ENCODE results near the gene COL18A1. TPM values are rescaled to one million over a fixed set of nuclear protein-coding genes. Genes with fewer than 3 reads are reported as not detected.

Gene COL18A1
- total RNA-seq, 1 donor from 2014 or later = 515 TPM

DNA sequence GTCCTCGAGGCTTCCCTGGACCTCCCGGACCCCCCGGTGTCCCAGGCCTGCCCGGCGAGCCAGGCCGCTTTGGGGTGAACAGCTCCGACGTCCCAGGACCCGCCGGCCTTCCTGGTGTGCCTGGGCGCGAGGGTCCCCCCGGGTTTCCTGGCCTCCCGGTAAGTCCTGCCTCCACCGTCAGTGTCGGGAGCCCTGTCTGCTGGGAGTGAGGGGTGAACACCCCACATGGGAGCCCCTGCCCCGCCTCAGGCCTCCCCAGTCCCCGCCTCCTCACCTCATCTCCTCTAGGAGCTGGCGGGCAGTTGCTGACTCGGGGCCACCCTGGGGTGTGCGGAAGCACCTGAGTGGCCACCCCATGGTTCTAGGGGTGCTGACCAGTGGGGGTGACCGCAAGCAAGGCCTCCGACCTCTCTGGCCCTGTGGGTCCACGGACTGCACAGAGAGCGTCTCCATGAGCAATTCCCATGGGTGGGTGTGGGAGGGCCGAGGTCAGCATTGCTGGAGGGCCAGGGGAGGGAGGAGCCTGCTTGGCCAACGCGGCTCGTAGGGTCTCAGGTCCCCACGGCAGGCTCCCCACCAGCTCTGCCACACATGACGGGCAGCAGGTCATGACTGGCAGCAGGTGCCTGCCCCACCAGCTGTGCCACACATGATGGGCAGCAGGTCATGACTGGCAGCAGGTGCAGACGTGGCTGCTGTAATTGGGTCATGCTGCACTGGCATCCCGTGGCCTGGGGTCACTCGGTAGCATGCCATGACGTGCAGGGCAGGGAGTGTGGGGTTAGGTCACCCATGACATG lies 75.9 kb downstream of the COL18A1 start:
- Mint-ChIP-seq H3K4me3 (ENCODE audit: unreplicated experiment) (no peak overlapping the region), H3K27ac (ENCODE audit: unreplicated experiment) (no peak overlapping the region), H3K27me3 (ENCODE audit: unreplicated experiment) (no peaks in the 10 kb centered on the region), H3K36me3 (ENCODE audit: unreplicated experiment) (peaks cover 22% of the 10 kb centered on the region), H3K9me3 (ENCODE audit: unreplicated experiment) (no peaks in the 10 kb centered on the region), H3K4me1 (ENCODE audit: unreplicated experiment) (peaks cover 7% of the 10 kb centered on the region)
- DNase-seq (ENCODE audit: extremely low spot score, unreplicated experiment) = no peak
- TF ChIP-seq, protein P1, sequence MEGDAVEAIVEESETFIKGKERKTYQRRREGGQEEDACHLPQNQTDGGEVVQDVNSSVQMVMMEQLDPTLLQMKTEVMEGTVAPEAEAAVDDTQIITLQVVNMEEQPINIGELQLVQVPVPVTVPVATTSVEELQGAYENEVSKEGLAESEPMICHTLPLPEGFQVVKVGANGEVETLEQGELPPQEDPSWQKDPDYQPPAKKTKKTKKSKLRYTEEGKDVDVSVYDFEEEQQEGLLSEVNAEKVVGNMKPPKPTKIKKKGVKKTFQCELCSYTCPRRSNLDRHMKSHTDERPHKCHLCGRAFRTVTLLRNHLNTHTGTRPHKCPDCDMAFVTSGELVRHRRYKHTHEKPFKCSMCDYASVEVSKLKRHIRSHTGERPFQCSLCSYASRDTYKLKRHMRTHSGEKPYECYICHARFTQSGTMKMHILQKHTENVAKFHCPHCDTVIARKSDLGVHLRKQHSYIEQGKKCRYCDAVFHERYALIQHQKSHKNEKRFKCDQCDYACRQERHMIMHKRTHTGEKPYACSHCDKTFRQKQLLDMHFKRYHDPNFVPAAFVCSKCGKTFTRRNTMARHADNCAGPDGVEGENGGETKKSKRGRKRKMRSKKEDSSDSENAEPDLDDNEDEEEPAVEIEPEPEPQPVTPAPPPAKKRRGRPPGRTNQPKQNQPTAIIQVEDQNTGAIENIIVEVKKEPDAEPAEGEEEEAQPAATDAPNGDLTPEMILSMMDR (IDR thresholded peaks at IDR 0.05) = no peak

DNA sequence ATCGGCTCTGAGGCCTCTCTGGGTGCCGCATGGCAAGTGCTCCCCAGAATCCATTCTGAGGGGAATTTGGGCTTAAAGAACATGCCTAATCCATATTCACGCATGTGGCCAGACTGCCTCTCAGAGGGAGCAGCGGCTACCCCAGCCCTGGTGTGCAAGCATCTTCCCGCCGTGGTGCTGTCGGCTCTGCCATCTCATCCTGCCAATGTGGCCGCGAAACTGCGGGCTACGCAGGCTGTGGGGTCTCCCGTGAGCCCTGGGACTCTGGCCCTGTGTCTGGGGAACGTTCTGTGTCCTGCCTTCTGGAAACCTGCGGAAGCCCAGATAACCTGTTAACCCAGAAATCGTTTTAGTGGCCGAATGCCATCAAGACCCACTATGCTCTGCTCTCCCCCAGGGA lies 76.6 kb downstream of the COL18A1 start:
- Mint-ChIP-seq H3K9me3 (ENCODE audit: unreplicated experiment) (no peaks in the 10 kb centered on the region), H3K4me1 (ENCODE audit: unreplicated experiment) (peaks cover 7% of the 10 kb centered on the region), H3K4me3 (ENCODE audit: unreplicated experiment) (no peak overlapping the region), H3K27me3 (ENCODE audit: unreplicated experiment) (no peaks in the 10 kb centered on the region), H3K27ac (ENCODE audit: unreplicated experiment) (no peak overlapping the region), H3K36me3 (ENCODE audit: unreplicated experiment) (peaks cover 21% of the 10 kb centered on the region)
- no peak for DNase-seq (ENCODE audit: extremely low spot score, unreplicated experiment)
- TF ChIP-seq, protein P1 (IDR thresholded peaks at IDR 0.05) = no peak

DNA sequence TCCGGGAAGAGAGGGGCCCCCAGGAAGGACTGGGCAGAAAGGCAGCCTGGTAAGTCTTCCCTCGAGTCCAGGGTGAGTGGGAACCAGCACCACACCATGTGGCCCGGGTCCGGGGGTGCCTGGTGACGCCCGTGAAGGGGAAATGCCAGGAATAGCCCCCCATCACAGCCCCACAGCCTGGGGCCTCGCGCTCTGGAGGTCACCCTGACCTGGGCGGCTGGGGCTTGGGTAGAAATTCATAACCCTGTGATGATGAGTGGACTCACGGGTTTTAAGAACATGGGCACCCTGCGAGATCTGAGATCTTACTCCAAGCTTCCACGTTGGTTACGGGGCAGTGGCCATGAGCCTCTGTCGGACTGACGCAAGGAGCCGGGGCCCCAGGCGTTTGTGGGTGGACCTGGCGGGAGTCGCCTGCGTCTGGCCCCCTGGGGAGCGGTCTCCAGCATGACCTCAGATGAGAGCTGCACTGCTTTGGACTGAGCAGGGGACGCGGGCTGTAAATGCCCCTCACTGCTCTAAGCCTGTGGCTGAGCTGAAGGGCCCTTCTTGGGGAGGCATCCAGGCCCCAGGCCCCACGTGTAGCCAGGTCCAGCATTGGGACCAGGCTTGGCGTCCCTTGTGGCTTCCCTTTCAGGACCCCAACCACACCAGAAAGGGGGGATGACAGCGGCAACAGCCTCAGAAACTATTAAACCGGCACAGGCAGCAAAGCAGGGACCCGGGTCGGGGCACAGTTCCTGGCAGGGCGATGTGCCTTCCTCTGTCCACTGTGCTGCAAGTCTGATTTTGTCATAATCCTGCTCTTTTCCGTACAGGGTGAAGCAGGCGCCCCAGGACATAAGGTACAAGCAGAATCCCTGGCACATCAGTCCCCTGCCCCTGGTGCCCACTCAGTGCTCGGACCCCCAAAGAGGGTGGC lies 77.3 kb downstream of the COL18A1 start:
- Mint-ChIP-seq H3K36me3 (ENCODE audit: unreplicated experiment) (peaks cover 23% of the 10 kb centered on the region), H3K9me3 (ENCODE audit: unreplicated experiment) (no peaks in the 10 kb centered on the region), H3K4me3 (ENCODE audit: unreplicated experiment) (no peak overlapping the region), H3K27ac (ENCODE audit: unreplicated experiment) (no peak overlapping the region), H3K27me3 (ENCODE audit: unreplicated experiment) (no peaks in the 10 kb centered on the region), H3K4me1 (ENCODE audit: unreplicated experiment) (peaks cover 9% of the 10 kb centered on the region)
- DNase-seq (ENCODE audit: extremely low spot score, unreplicated experiment) = no peak
- TF ChIP-seq, protein P1 (IDR thresholded peaks at IDR 0.05) = no peak

DNA sequence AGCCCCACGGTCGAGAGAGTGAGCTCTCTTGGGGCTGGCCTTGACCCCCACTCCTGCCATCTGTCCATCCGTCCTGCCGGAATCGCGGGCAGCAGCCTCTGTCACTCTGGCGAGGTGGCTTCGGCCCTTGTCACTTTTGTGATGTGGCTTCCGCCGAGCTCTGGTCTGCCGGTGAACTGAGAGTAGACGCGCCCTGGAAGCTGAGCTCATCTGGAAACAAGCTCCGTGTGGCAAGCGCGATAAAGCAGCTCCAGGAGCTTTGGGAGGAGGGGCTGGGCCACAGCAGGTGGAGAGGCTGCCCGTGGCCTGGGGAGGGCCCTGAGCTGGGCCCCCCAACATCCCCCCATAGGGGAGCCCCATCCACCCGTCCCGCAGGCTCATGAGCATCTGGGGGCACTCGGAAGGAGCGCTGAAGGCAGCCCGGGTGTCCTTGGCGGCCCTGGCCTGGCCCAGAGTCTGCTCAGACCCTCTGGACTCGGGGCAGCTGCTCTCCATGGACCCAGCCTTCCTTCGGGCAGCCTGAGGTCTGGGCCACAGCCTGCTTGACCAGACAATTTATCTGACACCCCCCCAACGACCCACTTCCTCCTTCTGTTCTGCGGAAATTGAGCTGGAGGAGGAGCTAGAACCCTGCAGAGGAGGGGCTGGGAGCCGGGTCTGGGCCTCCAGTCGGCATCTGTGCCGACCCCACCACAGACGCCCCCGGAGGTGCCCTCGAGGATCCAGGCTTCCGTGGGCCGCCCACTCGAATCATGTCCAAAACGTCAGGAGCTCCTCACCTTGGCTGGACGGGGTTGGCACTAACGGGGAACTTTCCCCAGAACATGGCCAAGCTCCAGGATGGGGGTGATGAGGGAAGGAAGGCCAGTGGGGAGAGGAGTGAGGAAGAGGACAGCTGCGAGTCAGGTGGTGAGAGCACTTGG lies 78.2 kb downstream of the COL18A1 start:
- TF ChIP-seq, protein P1 (IDR thresholded peaks at IDR 0.05) = no peak
- Mint-ChIP-seq H3K36me3 (ENCODE audit: unreplicated experiment) (peaks cover 23% of the 10 kb centered on the region), H3K4me1 (ENCODE audit: unreplicated experiment) (peaks cover 11% of the 10 kb centered on the region), H3K27me3 (ENCODE audit: unreplicated experiment) (no peaks in the 10 kb centered on the region), H3K9me3 (ENCODE audit: unreplicated experiment) (no peaks in the 10 kb centered on the region), H3K4me3 (ENCODE audit: unreplicated experiment) (no peak overlapping the region), H3K27ac (ENCODE audit: unreplicated experiment) (no peak overlapping the region)
- no peak for DNase-seq (ENCODE audit: extremely low spot score, unreplicated experiment)

All from osteocyte (in vitro differentiated cells).